GM12878 (cell line): Measurements from ENCODE around the gene CCL14. TPM values are rescaled to one million over a fixed set of nuclear protein-coding genes. Genes with fewer than 3 reads are reported as not detected.

Source experiments
- CBX5 ChIP-seq: sonication (generic); IDR thresholded peaks from 2 replicates; pipeline ENCODE4 v1.6.1; 2016; ENCODE audit warnings: low read depth, moderate library complexity, mild to moderate bottlenecking, inconsistent platforms
- EP300 ChIP-seq, 2 experiments: fragments of 150-350 bp in 1 of 2; IDR thresholded peaks; 2 replicates each; pipeline ENCODE4 v1.6.1; 2011 to 2012; ENCODE audit warnings: low read depth in 2 of 2, low read length in 2 of 2, borderline replicate concordance in 1 of 2, improper control_type of control experiment in 1 of 2, inconsistent platforms in 1 of 2; ENCODE audit not compliant: control insufficient read depth in 1 of 2
- IRF4 ChIP-seq: IDR thresholded peaks from 2 replicates; pipeline ENCODE4 v1.6.1; 2011; ENCODE audit warnings: low read depth, low read length
- KDM1A ChIP-seq: fragments of 200-600 bp; sonication (generic); IDR thresholded peaks from 2 replicates; pipeline ENCODE4 v1.6.1; 2016; ENCODE audit warnings: borderline replicate concordance
- NR2C2 ChIP-seq: IDR thresholded peaks from 2 replicates; pipeline ENCODE4 v1.6.1; 2011; ENCODE audit warnings: borderline replicate concordance, low read depth; ENCODE audit not compliant: control insufficient read depth, insufficient read length
- SP1 ChIP-seq: IDR thresholded peaks from one replicate; pipeline ENCODE4 v1.6.1; 2011; ENCODE audit warnings: low read depth, low read length
- STAT3 ChIP-seq: IDR thresholded peaks from 2 replicates; pipeline ENCODE4 v1.6.1; 2011; ENCODE audit warnings: low read depth, low read length, improper control_type of control experiment
- TAF1 ChIP-seq: IDR thresholded peaks from 2 replicates; pipeline ENCODE4 v1.6.1; 2011; ENCODE audit warnings: mild to moderate bottlenecking, low read depth, low read length, borderline replicate concordance
- YY1 ChIP-seq: IDR thresholded peaks from 2 replicates; pipeline ENCODE4 v1.6.1; 2011; ENCODE audit warnings: low read depth, mild to moderate bottlenecking, low read length
- polyA plus RNA-seq, 11 experiments: library from polyadenylated mRNA; depleted of rRNA in 4 of 11; unstranded in 6 of 11; stranded (reverse) in 5 of 11; fragments of >200 nt; fragmentation: Nextera tagmentation in 4 of 11; fragmentation: Illumina TruSeq in 1 of 11; extraction: Ambion mirVana in 4 of 11; extraction: Trizol in 1 of 11; gene quantifications; 1 replicate in 1 of 11; 2 replicates in 10 of 11; pipeline versions ENCODE4 v1.2.1 to v1.2.3, GENCODE V29; 2011 to 2016; ENCODE audit warnings: inconsistent platforms in 2 of 11, missing spikeins in 2 of 11, low read depth in 1 of 11
- total RNA-seq, 4 experiments: library from RNA; depleted of rRNA in 3 of 4; stranded (reverse); fragments of >200 nt in 3 of 4; fragmentation: Illumina TruSeq in 1 of 4; extraction: Trizol in 1 of 4; gene quantifications; 2 replicates each; pipeline versions ENCODE4 v1.2.1 to v1.2.3, GENCODE V29; 2013 to 2021
- TF ChIP-seq, protein P1 (sequence below): IDR thresholded peaks from 2 replicates; pipeline ENCODE4 v1.6.1; 2011; ENCODE audit warnings: low read depth, mild to moderate bottlenecking, low read length, moderate library complexity, borderline replicate concordance; ENCODE audit errors: extremely low read depth
- TF ChIP-seq, protein P2 (sequence below): fragments of 450-650 bp; IDR thresholded peaks from 2 replicates; pipeline ENCODE4 v1.6.1; 2017; ENCODE audit warnings: low read depth, mild to moderate bottlenecking, moderate library complexity
- TF ChIP-seq, protein P3 (sequence below): fragments of 450-650 bp; IDR thresholded peaks from 2 replicates; pipeline ENCODE4 v1.6.1; 2016; ENCODE audit warnings: mild to moderate bottlenecking
- TF ChIP-seq, protein P4 (sequence below): fragments of 450-650 bp; IDR thresholded peaks from 2 replicates; pipeline ENCODE4 v1.6.1; 2017; ENCODE audit warnings: mild to moderate bottlenecking, low read depth, inconsistent platforms; ENCODE audit not compliant: poor library complexity, severe bottlenecking
- TF ChIP-seq, protein P5 (sequence below): fragments of 450-650 bp; IDR thresholded peaks from 2 replicates; pipeline ENCODE4 v1.6.1; 2018; ENCODE audit warnings: borderline replicate concordance, mild to moderate bottlenecking; ENCODE audit not compliant: partially characterized antibody
- TF ChIP-seq, protein P6 (sequence below): fragments of 450-650 bp; IDR thresholded peaks from 2 replicates; pipeline ENCODE4 v1.6.1; 2017; ENCODE audit warnings: mild to moderate bottlenecking, moderate library complexity
- TF ChIP-seq, protein P7 (sequence below): fragments of 450-650 bp; IDR thresholded peaks from 2 replicates; pipeline ENCODE4 v1.6.1; 2017; ENCODE audit warnings: borderline replicate concordance

CCL14 gene
- total and polyA plus RNA-seq, 10 of the 15 experiments (the other 5 are each of a cell fraction or from before 2014, with no cell fraction given) = not detected

DNA sequence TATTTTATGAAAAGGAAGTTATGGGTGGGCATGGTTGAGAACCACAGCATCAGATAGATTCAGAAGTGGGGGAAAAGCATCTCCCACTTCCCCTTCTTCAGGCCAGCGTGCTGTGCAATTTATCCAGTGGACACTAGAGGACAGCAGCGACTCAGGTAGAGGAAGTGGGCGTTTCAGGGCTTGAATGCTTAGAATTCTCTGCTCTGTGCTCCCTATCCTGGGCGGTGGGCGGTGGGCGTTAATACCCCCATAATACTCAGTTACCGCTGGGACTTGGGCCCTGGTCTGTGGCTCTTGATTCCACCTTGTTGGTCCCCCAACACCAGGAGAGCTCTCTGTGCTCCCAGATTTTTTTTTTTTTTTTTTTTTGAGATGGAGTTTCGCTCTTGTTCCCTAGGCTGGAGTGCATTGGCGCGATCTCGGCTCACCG lies 39.4 kb downstream of the CCL14 start (continued):
- TF ChIP-seq, protein P1, sequence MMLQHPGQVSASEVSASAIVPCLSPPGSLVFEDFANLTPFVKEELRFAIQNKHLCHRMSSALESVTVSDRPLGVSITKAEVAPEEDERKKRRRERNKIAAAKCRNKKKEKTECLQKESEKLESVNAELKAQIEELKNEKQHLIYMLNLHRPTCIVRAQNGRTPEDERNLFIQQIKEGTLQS = no peak
- TF ChIP-seq, protein P2, sequence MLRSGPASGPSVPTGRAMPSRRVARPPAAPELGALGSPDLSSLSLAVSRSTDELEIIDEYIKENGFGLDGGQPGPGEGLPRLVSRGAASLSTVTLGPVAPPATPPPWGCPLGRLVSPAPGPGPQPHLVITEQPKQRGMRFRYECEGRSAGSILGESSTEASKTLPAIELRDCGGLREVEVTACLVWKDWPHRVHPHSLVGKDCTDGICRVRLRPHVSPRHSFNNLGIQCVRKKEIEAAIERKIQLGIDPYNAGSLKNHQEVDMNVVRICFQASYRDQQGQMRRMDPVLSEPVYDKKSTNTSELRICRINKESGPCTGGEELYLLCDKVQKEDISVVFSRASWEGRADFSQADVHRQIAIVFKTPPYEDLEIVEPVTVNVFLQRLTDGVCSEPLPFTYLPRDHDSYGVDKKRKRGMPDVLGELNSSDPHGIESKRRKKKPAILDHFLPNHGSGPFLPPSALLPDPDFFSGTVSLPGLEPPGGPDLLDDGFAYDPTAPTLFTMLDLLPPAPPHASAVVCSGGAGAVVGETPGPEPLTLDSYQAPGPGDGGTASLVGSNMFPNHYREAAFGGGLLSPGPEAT = no peak
- TF ChIP-seq, protein P3, sequence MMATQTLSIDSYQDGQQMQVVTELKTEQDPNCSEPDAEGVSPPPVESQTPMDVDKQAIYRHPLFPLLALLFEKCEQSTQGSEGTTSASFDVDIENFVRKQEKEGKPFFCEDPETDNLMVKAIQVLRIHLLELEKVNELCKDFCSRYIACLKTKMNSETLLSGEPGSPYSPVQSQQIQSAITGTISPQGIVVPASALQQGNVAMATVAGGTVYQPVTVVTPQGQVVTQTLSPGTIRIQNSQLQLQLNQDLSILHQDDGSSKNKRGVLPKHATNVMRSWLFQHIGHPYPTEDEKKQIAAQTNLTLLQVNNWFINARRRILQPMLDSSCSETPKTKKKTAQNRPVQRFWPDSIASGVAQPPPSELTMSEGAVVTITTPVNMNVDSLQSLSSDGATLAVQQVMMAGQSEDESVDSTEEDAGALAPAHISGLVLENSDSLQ = no peak
- TF ChIP-seq CBX5 (no peak), YY1 (0 out of 2 replicates have a peak, but pooled peaks have one; percentile 53), EP300 (IDR thresholded peaks at IDR 0.05; ENCODE audit: borderline replicate concordance in 1 of 2, control insufficient read depth in 1 of 2, low read depth in 2 of 2, low read length in 2 of 2) (no peak), KDM1A (no peak), NR2C2 (no peak), IRF4 (peak; percentile 88), STAT3 (no peak), SP1 (no peak), TAF1 (no peak)
- TF ChIP-seq, protein P4, sequence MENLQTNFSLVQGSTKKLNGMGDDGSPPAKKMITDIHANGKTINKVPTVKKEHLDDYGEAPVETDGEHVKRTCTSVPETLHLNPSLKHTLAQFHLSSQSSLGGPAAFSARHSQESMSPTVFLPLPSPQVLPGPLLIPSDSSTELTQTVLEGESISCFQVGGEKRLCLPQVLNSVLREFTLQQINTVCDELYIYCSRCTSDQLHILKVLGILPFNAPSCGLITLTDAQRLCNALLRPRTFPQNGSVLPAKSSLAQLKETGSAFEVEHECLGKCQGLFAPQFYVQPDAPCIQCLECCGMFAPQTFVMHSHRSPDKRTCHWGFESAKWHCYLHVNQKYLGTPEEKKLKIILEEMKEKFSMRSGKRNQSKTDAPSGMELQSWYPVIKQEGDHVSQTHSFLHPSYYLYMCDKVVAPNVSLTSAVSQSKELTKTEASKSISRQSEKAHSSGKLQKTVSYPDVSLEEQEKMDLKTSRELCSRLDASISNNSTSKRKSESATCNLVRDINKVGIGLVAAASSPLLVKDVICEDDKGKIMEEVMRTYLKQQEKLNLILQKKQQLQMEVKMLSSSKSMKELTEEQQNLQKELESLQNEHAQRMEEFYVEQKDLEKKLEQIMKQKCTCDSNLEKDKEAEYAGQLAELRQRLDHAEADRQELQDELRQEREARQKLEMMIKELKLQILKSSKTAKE = no peak
- TF ChIP-seq, protein P5, sequence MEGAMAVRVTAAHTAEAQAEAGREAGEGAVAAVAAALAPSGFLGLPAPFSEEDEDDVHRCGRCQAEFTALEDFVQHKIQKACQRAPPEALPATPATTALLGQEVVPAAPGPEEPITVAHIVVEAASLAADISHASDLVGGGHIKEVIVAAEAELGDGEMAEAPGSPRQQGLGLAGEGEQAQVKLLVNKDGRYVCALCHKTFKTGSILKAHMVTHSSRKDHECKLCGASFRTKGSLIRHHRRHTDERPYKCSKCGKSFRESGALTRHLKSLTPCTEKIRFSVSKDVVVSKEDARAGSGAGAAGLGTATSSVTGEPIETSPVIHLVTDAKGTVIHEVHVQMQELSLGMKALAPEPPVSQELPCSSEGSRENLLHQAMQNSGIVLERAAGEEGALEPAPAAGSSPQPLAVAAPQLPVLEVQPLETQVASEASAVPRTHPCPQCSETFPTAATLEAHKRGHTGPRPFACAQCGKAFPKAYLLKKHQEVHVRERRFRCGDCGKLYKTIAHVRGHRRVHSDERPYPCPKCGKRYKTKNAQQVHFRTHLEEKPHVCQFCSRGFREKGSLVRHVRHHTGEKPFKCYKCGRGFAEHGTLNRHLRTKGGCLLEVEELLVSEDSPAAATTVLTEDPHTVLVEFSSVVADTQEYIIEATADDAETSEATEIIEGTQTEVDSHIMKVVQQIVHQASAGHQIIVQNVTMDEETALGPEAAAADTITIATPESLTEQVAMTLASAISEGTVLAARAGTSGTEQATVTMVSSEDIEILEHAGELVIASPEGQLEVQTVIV = no peak
- TF ChIP-seq, protein P6, sequence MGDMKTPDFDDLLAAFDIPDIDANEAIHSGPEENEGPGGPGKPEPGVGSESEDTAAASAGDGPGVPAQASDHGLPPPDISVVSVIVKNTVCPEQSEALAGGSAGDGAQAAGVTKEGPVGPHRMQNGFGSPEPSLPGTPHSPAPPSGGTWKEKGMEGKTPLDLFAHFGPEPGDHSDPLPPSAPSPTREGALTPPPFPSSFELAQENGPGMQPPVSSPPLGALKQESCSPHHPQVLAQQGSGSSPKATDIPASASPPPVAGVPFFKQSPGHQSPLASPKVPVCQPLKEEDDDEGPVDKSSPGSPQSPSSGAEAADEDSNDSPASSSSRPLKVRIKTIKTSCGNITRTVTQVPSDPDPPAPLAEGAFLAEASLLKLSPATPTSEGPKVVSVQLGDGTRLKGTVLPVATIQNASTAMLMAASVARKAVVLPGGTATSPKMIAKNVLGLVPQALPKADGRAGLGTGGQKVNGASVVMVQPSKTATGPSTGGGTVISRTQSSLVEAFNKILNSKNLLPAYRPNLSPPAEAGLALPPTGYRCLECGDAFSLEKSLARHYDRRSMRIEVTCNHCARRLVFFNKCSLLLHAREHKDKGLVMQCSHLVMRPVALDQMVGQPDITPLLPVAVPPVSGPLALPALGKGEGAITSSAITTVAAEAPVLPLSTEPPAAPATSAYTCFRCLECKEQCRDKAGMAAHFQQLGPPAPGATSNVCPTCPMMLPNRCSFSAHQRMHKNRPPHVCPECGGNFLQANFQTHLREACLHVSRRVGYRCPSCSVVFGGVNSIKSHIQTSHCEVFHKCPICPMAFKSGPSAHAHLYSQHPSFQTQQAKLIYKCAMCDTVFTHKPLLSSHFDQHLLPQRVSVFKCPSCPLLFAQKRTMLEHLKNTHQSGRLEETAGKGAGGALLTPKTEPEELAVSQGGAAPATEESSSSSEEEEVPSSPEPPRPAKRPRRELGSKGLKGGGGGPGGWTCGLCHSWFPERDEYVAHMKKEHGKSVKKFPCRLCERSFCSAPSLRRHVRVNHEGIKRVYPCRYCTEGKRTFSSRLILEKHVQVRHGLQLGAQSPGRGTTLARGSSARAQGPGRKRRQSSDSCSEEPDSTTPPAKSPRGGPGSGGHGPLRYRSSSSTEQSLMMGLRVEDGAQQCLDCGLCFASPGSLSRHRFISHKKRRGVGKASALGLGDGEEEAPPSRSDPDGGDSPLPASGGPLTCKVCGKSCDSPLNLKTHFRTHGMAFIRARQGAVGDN = no peak
- TF ChIP-seq, protein P7, sequence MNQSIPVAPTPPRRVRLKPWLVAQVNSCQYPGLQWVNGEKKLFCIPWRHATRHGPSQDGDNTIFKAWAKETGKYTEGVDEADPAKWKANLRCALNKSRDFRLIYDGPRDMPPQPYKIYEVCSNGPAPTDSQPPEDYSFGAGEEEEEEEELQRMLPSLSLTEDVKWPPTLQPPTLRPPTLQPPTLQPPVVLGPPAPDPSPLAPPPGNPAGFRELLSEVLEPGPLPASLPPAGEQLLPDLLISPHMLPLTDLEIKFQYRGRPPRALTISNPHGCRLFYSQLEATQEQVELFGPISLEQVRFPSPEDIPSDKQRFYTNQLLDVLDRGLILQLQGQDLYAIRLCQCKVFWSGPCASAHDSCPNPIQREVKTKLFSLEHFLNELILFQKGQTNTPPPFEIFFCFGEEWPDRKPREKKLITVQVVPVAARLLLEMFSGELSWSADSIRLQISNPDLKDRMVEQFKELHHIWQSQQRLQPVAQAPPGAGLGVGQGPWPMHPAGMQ = no peak
